ENCODE results near the gene LRRC4C.
"Not testable (repeated sequence)": the region's sequence is repeated elsewhere in the genome, so short reads cannot be mapped to it uniquely, and the experiment has no call there.

LRRC4C gene

GRCh38 chr11:41039592-41039991 lies 419.9 kb downstream of the LRRC4C start:
- ATAC-seq (ENCODE audit: low read depth), result no peak
- TF ChIP-seq CTCF (IDR thresholded peaks at IDR 0.05; ENCODE audit: poor library complexity, severe bottlenecking), result no peak
- no peak overlapping the region for H3K4me3 ChIP-seq (ENCODE audit: severe bottlenecking)

GRCh38 chr11:41031551-41032060 lies 427.8 kb downstream of the LRRC4C start:
- no peak for TF ChIP-seq CTCF (IDR thresholded peaks at IDR 0.05; ENCODE audit: poor library complexity, severe bottlenecking)
- H3K9me3 ChIP-seq (ENCODE audit: severe bottlenecking), result no peaks in the 10 kb centered on the region
- no peaks in the 10 kb centered on the region for H3K36me3 ChIP-seq (ENCODE audit: low read depth)
- H3K4me1 ChIP-seq (ENCODE audit: insufficient read depth, poor library complexity, severe bottlenecking), result no peaks in the 10 kb centered on the region
- ATAC-seq (ENCODE audit: low read depth) (no peak), DNase-seq (ENCODE audit: low spot score) (no peak)
- H3K27ac ChIP-seq (ENCODE audit: poor library complexity, severe bottlenecking), result no peak overlapping the region
- no peaks in the 10 kb centered on the region for H3K27me3 ChIP-seq (ENCODE audit: insufficient read depth, poor library complexity, severe bottlenecking)
- no peak overlapping the region for H3K4me3 ChIP-seq (ENCODE audit: severe bottlenecking)

More at GRCh38 chr11:41039592-41039991, 419.9 kb downstream of the LRRC4C start:
- H3K4me1 ChIP-seq (ENCODE audit: insufficient read depth, poor library complexity, severe bottlenecking), result no peaks in the 10 kb centered on the region
- H3K27me3 ChIP-seq (ENCODE audit: insufficient read depth, poor library complexity, severe bottlenecking), result no peaks in the 10 kb centered on the region
- H3K36me3 ChIP-seq (ENCODE audit: low read depth), result no peaks in the 10 kb centered on the region
- DNase-seq (ENCODE audit: low spot score), result no peak
- H3K9me3 ChIP-seq (ENCODE audit: severe bottlenecking), result no peaks in the 10 kb centered on the region
- H3K27ac ChIP-seq (ENCODE audit: poor library complexity, severe bottlenecking), result no peak overlapping the region

- DNase-seq (ENCODE audit: low spot score) (no peak), ATAC-seq (ENCODE audit: low read depth) (no peak)
- Histone ChIP-seq H3K4me3 (ENCODE audit: severe bottlenecking) (no peak overlapping the region), H3K27me3 (ENCODE audit: insufficient read depth, poor library complexity, severe bottlenecking) (no peaks in the 10 kb centered on the region), H3K9me3 (ENCODE audit: severe bottlenecking) (no peaks in the 10 kb centered on the region), H3K36me3 (ENCODE audit: low read depth) (no peaks in the 10 kb centered on the region), H3K4me1 (ENCODE audit: insufficient read depth, poor library complexity, severe bottlenecking) (no peaks in the 10 kb centered on the region), H3K27ac (ENCODE audit: poor library complexity, severe bottlenecking) (no peak overlapping the region)
- TF ChIP-seq CTCF (IDR thresholded peaks at IDR 0.05; ENCODE audit: poor library complexity, severe bottlenecking), result no peak
Measured at GRCh38 chr11:41020259-41020658, 439.2 kb downstream of the LRRC4C start.

GRCh38 chr11:41019666-41020065 lies 439.8 kb downstream of the LRRC4C start:
- H3K27me3 ChIP-seq (ENCODE audit: insufficient read depth, poor library complexity, severe bottlenecking); H3K27ac ChIP-seq (ENCODE audit: poor library complexity, severe bottlenecking); H3K4me3 ChIP-seq (ENCODE audit: severe bottlenecking); H3K36me3 ChIP-seq (ENCODE audit: low read depth); DNase-seq (ENCODE audit: low spot score); ATAC-seq (ENCODE audit: low read depth); H3K4me1 ChIP-seq (ENCODE audit: insufficient read depth, poor library complexity, severe bottlenecking); H3K9me3 ChIP-seq (ENCODE audit: severe bottlenecking): not testable (repeated sequence)

DNA sequence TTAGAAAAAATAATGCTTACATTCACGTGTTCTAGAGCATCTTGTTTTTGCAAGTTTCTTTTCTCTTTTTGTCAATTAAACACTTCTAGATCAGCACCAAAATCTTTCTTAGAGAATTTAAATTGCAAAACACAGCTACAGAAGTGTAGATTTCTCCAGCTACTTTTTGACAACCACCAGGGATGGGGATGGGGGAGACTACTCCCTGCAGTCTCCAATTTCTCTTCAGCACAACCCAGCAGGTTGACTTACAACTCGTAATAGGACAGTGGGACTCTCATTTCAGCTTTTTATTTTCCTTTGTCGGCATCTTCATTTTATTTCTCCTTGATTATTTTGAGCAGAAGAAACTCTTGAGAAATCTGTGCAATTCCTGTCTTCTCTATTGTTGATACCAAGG lies 441.2 kb downstream of the LRRC4C start:
- no peaks in the 10 kb centered on the region for H3K9me3 ChIP-seq (ENCODE audit: severe bottlenecking)
- H3K27me3 ChIP-seq (ENCODE audit: insufficient read depth, poor library complexity, severe bottlenecking), result no peaks in the 10 kb centered on the region
- no peaks in the 10 kb centered on the region for H3K36me3 ChIP-seq (ENCODE audit: low read depth)
- H3K4me3 ChIP-seq (ENCODE audit: severe bottlenecking), result no peak overlapping the region
- H3K4me1 ChIP-seq (ENCODE audit: insufficient read depth, poor library complexity, severe bottlenecking), result no peaks in the 10 kb centered on the region
- DNase-seq (ENCODE audit: low spot score) (no peak), ATAC-seq (ENCODE audit: low read depth) (no peak)
- TF ChIP-seq CTCF (IDR thresholded peaks at IDR 0.05; ENCODE audit: poor library complexity, severe bottlenecking), result no peak
- H3K27ac ChIP-seq (ENCODE audit: poor library complexity, severe bottlenecking), result no peak overlapping the region
